GM21825 (cell line): ENCODE results near the gene SCYL2.
"Not testable (repeated sequence)": the region's sequence is repeated elsewhere in the genome, so short reads cannot be mapped to it uniquely, and the experiment has no call there.

Source experiments
- ATAC-seq: cut with Tn5 transposase; IDR thresholded peaks from one replicate; pipeline ENCODE4 v1.9.1; 2021; ENCODE audit warnings: mild to moderate bottlenecking, moderate library complexity; ENCODE audit not compliant: unreplicated experiment

Gene SCYL2

DNA sequence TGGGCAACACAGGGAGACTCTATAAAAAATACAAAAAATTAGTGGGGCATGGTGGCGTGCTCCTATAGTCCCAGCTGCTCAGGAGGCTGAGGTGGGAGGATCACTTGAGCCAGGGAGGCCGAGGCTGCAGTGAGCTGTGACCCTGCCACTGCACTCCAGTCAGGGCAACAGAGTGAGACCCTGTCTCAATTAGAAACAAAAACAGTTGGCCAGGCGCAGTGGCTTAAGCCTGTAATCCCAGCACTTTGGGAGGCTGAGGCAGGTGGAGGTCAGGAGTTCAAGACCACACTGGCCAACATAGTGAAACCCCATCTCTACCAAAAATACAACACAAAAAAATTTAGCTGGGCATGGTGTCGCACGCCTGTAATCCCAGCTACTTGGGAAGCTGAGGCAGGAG, 1.9 kb upstream of the SCYL2 start:
- ATAC-seq, result not testable (repeated sequence)

GRCh38 chr12:100265732-100266584, 1.0 kb upstream of the SCYL2 start:
- peak; percentile 6 for ATAC-seq

- ATAC-seq, result peak; percentile 85
Observed at GRCh38 chr12:100266585-100266834, 467 bp upstream of the SCYL2 start.

DNA sequence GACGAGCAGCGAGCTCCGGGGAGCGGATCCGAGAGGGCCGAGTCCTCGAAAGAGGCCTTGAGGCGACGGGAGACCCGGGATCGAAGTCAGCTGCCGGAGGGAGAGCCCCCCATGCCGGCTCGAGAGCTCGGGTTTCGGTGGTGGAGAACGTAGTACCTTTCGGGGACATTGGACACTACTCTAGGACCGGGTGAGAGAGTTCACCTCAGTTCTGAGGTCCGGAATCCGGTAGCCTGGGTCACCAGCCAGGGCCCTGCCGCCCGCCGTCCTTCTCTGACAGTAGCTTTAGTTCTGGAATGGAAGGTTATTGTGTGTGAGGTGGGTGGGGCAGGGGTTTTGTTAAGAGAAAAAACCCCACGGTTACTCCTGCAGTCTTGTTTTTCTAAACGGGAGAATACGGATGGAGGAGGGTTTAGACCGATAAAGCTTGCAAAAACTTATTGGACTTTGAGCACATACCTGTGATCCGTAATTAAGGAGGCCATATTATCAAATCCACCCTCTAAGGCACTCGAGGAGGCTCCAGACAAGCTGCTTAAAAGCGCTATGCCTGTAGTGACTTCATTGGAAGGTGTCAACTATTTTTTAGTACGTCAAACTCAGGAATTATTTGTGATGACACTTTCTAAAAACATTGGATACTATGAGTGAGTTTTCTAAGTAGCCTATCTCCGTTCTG, 765 bp downstream of the SCYL2 start:
- ATAC-seq, result peak; percentile 10

GRCh38 chr12:100268835-100269564, 2.0 kb downstream of the SCYL2 start:
- no peak for ATAC-seq

DNA sequence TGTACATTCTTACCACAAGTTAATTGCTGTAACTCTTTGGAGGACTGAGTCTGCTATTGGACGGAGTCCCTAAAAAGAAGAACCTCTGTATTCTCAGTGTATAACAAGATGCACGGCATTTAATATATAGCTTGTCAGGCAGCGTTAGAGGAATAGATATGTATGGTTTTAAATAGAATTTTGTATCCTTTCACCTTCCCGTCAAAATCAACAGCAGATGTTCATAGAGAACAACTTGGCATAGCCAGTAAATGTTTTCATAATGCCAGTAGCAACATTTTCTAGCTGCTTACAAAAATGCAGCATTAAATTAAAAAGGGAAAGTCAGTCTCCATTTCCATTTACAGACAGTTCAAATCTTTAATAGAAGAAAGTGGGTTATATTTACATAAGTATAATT, 6.8 kb downstream of the SCYL2 start:
- no peak for ATAC-seq

GRCh38 chr12:100274291-100274690, 7.3 kb downstream of the SCYL2 start:
- no peak for ATAC-seq

DNA sequence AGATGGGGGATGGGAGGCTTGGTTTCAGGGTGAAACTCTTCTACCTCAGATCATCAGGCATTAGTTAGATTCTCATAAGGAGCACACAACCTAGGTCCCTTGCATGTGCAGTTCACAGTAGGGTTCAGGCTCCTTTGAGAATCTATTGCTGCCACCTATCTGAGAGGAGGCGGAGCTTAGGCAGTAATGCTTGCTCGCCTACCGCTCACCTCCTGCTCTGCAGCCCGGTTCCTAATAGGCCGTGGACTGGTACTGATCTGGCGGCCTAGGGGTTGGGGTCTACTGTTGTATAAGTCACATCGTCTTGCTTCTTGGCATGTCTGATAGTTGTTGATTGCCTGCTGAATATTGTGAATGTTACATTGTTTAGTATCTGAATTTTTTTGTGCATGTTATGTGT, 12.2 kb downstream of the SCYL2 start:
- no peak for ATAC-seq

DNA sequence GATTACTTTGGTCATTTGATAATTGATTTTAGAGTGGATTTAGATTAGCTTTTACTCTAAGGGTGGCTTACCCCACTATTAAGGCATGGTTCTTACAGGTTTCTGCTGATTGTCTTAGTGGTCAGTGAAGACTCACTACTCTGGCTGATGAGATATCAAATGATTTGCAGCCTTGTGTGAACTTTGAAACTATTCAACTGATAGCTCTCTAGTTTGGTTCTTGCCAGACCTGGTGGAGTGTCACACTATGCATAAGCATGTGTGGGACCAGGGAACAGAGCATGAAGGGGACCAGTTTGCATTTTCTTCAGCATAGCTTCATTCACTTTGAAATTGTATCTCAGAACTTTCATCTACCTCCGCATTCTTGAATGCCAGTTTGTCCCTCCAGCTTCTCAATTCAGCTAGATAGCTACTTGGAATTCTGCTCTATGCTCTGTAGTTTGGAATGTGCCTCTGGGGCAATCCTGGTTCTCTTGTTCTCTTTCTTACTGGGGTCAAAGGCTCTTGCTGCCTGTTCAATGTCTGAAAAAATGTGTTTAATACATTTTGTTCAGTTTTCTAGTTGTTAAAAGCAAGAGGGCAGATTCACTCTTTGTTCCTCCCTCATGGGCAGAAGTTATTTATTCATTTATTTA, 12.7 kb downstream of the SCYL2 start:
- ATAC-seq, result no peak

DNA sequence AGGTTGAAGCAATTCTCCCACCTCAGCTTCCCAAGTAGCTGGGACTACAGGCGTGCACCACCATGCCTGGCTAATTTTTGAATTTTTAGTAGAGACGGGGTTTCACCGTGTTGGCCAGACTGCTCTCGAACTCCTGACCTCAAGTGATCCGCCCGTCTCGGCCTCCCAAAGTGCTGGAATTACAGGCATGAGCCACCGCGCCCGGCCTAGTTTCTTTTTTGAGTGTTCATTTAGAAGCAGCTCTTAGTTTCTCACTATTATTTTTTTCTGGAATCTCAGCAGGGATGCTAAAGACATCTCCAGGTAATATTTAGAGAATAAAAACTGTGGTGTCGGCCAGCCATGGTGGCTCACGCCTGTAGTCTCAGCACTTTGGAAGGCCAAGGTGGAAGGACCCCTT, 17.6 kb downstream of the SCYL2 start:
- not testable (repeated sequence) for ATAC-seq

GRCh38 chr12:100289038-100289437, 22.1 kb downstream of the SCYL2 start:
- ATAC-seq, result no peak

- no peak for ATAC-seq
Observed at GRCh38 chr12:100290016-100290415, 23.0 kb downstream of the SCYL2 start.

GRCh38 chr12:100293017-100293416, 26.0 kb downstream of the SCYL2 start:
- ATAC-seq, result no peak

DNA sequence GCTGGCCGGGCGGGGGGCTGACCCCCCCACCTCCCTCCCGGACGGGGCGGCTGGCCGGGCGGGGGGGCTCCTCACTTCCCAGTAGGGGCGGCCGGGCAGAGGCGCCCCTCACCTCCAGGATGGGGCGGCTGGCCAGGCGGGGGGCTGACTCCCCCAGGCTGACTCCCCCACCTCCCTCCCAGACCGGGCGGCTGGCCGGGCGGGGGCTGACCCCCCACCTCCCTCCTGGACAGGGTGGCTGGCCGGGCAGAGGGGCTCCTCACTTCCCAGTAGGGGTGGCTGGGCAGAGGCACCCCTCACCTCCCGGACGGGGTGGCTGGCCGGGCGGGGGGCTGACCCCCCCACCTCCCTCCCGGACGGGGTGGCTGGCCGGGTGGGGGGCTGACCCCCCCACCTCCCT, 27.4 kb downstream of the SCYL2 start:
- not testable (repeated sequence) for ATAC-seq

DNA sequence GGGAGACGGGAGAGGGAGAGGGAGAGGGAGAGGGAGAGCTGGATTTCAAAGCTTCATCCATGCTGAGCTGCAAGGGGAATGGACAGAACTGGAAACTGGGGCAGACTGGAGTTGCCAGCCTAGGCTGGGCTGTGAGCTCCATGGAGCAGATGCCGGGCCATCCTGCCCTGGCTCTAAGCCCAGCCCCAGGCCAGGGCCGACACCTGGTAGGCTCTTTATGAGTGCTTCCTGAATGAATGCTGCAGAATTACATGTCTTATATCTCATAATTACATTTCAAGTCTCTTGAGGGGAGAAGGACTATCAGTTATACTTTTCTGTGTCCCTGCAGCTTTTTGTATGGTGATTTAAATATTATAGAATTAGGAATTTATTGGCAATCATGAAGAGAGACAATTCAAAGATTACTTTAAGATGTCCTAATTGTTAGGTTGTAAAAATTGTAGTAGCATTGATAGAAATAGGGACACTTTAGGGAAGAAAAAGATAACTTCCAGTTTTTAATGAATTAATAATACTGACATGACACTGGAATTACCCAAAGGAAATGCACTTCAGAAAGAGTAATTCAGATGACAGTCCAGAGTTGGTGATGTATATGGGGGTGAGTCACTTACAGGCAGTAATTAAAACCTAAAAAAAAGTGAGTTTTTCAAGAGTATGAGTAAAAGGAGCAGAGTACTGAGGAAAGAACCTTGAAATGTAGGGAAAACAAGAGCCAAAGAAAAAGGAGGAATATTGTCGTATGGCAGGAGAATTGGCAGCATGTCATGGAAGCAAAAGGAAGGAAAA, 29.0 kb downstream of the SCYL2 start:
- no peak for ATAC-seq

- no peak for ATAC-seq
Observed at GRCh38 chr12:100302081-100302480, 35.1 kb downstream of the SCYL2 start.

DNA sequence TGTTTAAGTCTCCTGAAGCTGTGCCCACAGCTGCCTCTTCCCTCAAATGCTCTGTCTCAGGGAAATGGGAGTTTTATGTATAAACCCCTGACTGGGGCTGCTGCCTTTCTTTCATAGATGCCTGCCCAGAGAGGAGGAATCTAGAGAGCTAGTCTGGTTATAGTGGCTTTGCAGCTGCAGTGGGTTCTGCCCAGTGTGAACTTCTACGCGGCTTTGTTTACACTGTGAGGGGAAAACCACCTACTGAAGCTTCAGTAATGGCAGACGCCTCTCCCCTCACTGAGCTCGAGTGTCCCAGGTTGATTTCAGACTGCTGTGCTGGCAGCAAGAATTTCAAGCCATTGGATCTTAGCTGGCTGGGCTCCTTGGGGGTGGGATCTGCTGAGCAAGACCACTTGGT, 36.9 kb downstream of the SCYL2 start:
- ATAC-seq, result no peak

DNA sequence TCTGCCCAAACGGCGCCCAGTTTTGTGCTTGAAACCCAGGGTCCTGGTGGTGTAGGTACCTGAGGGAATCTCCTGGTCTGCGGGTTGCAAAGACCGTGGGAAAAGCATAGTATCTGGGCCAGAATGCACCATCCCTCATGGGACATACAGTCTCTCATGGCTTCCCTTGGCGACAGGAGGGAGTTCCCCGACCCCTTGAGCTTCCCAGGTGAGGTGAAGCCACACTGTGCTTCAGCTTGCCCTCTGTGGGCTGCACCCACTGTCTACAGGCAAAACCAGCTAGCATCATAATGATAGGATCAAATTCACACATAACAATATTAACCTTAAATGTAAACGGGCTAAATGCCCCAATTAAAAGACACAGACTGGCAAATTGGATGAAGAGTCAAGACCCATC, 37.4 kb downstream of the SCYL2 start:
- not testable (repeated sequence) for ATAC-seq

GRCh38 chr12:100308138-100308537, 41.2 kb downstream of the SCYL2 start:
- not testable (repeated sequence) for ATAC-seq

DNA sequence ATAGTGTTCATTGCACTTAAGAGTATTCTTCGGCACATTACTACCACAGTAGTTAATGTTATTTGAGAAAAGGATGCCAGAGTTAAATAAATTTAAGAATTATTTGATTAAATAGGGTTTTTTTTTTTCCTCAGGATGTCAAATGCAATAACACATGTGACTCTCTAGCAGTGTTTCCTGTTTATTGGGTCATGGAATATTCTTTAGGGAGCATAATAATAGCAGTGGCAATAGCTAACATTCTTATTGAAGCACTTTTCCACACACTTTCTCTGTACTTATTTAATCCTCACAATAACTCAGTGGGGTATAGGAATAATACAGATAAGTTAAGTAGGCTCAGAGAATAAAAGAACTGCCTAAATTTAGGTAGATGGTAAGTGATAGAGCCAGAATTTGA, 44.3 kb downstream of the SCYL2 start:
- ATAC-seq, result no peak

GRCh38 chr12:100317371-100317770, 50.4 kb downstream of the SCYL2 start:
- no peak for ATAC-seq
